DOHH2 (cell line): ENCODE results near the gene SDHA.

Experiments
- CTCF ChIP-seq: fragments of 200-600 bp; sonication (generic); IDR thresholded peaks from one replicate; pipeline ENCODE4 v1.5.1; 2014; ENCODE audit warnings: antibody characterized with exemption, mild to moderate bottlenecking, low read depth, low read length; ENCODE audit not compliant: poor library complexity, severe bottlenecking
- EZH2phosphoT487 ChIP-seq: fragments of 200-600 bp; sonication (generic); IDR thresholded peaks from 2 replicates; pipeline ENCODE4 v1.6.1; 2017; ENCODE audit warnings: borderline replicate concordance, mild to moderate bottlenecking, antibody characterized with exemption, low read length, moderate library complexity, mixed read lengths

- TF ChIP-seq CTCF, result no peak
- TF ChIP-seq EZH2phosphoT487, result no peak
Observed at GRCh38 chr5:187617-188451, 30.3 kb upstream of the SDHA start.
